ENCODE data around the gene ABCA2.

DNA sequence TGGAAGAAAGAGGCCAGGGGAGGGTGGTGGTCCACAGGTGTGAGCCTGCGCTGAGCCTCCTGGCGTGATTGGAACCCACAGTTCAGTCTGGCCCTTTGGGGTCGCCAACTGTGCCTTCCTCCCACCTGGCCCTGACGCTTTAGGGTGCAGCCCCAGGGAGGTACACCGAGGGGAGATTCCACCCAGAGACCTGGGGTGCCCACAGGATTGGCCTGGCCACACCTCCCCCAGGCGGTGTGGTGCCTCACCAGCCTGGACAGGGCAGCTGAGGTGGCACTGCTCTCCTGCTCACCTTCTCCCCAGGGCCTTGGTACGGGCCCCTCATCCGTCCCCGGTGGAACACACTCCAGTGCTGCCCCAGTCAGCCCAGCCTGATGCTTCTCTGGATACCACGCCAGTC lies 30.7 kb downstream of the ABCA2 start:
- TF ChIP-seq CTCF (IDR thresholded peaks at IDR 0.05; ENCODE audit: low read length) (no peak), EZH2 (IDR thresholded peaks at IDR 0.05; ENCODE audit: borderline replicate concordance, low read length) (no peak)
